Measurements from ENCODE around the gene CACNG3.

DNA sequence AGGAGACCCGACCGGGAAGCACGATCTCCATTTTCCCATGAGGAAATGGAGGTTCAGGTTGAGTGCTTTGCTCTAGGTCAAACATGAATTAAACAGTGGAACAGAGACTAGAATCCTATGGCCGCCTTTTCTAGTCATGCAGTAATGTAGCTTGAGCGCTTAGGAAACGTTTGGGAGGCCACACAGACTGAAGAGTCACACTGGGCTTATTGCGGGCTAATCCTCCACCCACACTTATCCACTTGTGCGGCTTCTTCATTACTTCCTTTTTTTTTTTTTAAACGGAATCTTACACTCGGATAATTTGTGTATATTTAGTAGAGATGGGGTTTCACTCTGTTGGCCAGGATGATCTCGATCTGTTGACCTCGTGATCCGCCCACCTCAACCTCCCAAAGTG lies 26.0 kb downstream of the CACNG3 start:
- TF ChIP-seq POLR2AphosphoS5 (IDR thresholded peaks at IDR 0.05) (no peak), POLR2A (IDR thresholded peaks at IDR 0.05) (no peak)
- TF ChIP-seq, protein P1, sequence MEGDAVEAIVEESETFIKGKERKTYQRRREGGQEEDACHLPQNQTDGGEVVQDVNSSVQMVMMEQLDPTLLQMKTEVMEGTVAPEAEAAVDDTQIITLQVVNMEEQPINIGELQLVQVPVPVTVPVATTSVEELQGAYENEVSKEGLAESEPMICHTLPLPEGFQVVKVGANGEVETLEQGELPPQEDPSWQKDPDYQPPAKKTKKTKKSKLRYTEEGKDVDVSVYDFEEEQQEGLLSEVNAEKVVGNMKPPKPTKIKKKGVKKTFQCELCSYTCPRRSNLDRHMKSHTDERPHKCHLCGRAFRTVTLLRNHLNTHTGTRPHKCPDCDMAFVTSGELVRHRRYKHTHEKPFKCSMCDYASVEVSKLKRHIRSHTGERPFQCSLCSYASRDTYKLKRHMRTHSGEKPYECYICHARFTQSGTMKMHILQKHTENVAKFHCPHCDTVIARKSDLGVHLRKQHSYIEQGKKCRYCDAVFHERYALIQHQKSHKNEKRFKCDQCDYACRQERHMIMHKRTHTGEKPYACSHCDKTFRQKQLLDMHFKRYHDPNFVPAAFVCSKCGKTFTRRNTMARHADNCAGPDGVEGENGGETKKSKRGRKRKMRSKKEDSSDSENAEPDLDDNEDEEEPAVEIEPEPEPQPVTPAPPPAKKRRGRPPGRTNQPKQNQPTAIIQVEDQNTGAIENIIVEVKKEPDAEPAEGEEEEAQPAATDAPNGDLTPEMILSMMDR (IDR thresholded peaks at IDR 0.05) = no peak
